ENCODE data around the gene RCCD1. TPM values are rescaled to one million over a fixed set of nuclear protein-coding genes. Genes with fewer than 3 reads are reported as not detected.

RCCD1 gene
- total RNA-seq, 1 experiment from 2014 or later: 26.1 TPM

GRCh38 chr15:90929246-90930019 is 25.3 kb upstream of the RCCD1 start:
- POLR2A ChIA-PET: no interaction called here
- H3K4me3 Mint-ChIP-seq: no peak overlapping the region
- no peak overlapping the region for H3K27ac Mint-ChIP-seq

More at GRCh38 chr15:90929246-90930019, 25.3 kb upstream of the RCCD1 start:
- H3K4me1 Mint-ChIP-seq: peaks cover 12% of the 10 kb centered on the region
- H3K36me3 Mint-ChIP-seq: no peaks in the 10 kb centered on the region
- ATAC-seq: no peak
- H3K9me3 Mint-ChIP-seq: no peaks in the 10 kb centered on the region
- CTCF ChIA-PET: interaction anchor here (1.2 to 7.0 kb wide), 3 partner anchors 26 to 112 kb away, joined by 3 to 63 read pairs (median 5); partner anchors contain the start of gene MAN2A2
- DNase-seq (ENCODE audit: low spot score): no peak
- peaks cover 12% of the 10 kb centered on the region for H3K27me3 Mint-ChIP-seq (ENCODE audit: low read depth)
- TF ChIP-seq NFATC4 (CRISPR knock-in tag; IDR thresholded peaks at IDR 0.05): no peak
- no peak for TF ChIP-seq ZNF425 (CRISPR knock-in tag; conservative IDR thresholded peaks at IDR 0.05)
- no peak for TF ChIP-seq PRDM15 (CRISPR knock-in tag; IDR thresholded peaks at IDR 0.05)
- TF ChIP-seq HMGXB4 (CRISPR knock-in tag; IDR thresholded peaks at IDR 0.05): no peak
- TF ChIP-seq TEAD1 (CRISPR knock-in tag; IDR thresholded peaks at IDR 0.05): no peak
- TF ChIP-seq ATF2 (CRISPR knock-in tag; IDR thresholded peaks at IDR 0.05; ENCODE audit: borderline replicate concordance, low read depth): no peak
- TF ChIP-seq TEAD4 (CRISPR knock-in tag; IDR thresholded peaks at IDR 0.05): no peak
- no peak for TF ChIP-seq ZNF121 (CRISPR knock-in tag; IDR thresholded peaks at IDR 0.05)
- no peak for TF ChIP-seq E2F1 (CRISPR knock-in tag; IDR thresholded peaks at IDR 0.05)
- TF ChIP-seq ZNF263 (CRISPR knock-in tag; IDR thresholded peaks at IDR 0.05; ENCODE audit: low read depth): no peak
- no peak for TF ChIP-seq ATF6 (CRISPR knock-in tag; IDR thresholded peaks at IDR 0.05)
- no peak for TF ChIP-seq CREM (CRISPR knock-in tag; IDR thresholded peaks at IDR 0.05)
- no peak for TF ChIP-seq NR3C1 (CRISPR knock-in tag; conservative IDR thresholded peaks at IDR 0.05; ENCODE audit: low read depth)

Data from WTC11 (cell line).